Gastroesophageal sphincter (tissue), 4 donors: ENCODE measurements around the gene SLC25A13. TPM values are rescaled to one million over a fixed set of nuclear protein-coding genes. Genes with fewer than 3 reads are reported as not detected.

Source experiments
- ATAC-seq: fragments of 150-250 bp; one replicate; pipeline ENCODE4 v1.9.1; 2016; ENCODE audit warnings: mild to moderate bottlenecking, moderate library complexity
- H3K27ac ChIP-seq, 4 donors: fragments of 200-600 bp; sonication (generic) in 3 of 4; 1 replicate in 3 of 4; 2 replicates in 1 of 4; pipeline ENCODE4 v1.5.1; 2016 to 2019
- H3K27me3 ChIP-seq: fragments of 200-600 bp; sonication (generic); one replicate; pipeline ENCODE4 v1.5.1; 2019
- H3K36me3 ChIP-seq, 2 donors: fragments of 200-600 bp; sonication (generic); one replicate each; pipeline ENCODE4 v1.5.1; 2019; ENCODE audit warnings: control low read depth in 1 of 2
- H3K4me1 ChIP-seq, 3 donors: fragments of 200-600 bp; sonication (generic); 1 replicate in 2 of 3; 2 replicates in 1 of 3; pipeline ENCODE4 v1.5.1; 2016 to 2019; ENCODE audit warnings: control low read depth in 2 of 3
- H3K4me3 ChIP-seq, 2 donors: fragments of 200-600 bp; sonication (generic); one replicate each; pipeline ENCODE4 v1.5.1; 2019; ENCODE audit warnings: mild to moderate bottlenecking in 1 of 2, moderate library complexity in 1 of 2
- H3K9me3 ChIP-seq, 3 donors: fragments of 200-600 bp; sonication (generic); one replicate each; pipeline ENCODE4 v1.5.1; 2017 to 2019; ENCODE audit warnings: control low read depth in 2 of 3
- EP300 ChIP-seq: sonication (generic); formaldehyde crosslinking; IDR thresholded peaks from one replicate; pipeline ENCODE4 v1.6.1; 2017; ENCODE audit warnings: antibody characterized with exemption, mild to moderate bottlenecking
- POLR2A ChIP-seq, 2 donors: fragments of 450-650 bp; IDR thresholded peaks; one replicate each; pipeline ENCODE4 v1.6.1; 2017; ENCODE audit warnings: antibody characterized with exemption in 2 of 2, mild to moderate bottlenecking in 2 of 2, moderate library complexity in 1 of 2
- POLR2AphosphoS5 ChIP-seq: sonication (generic); formaldehyde crosslinking; IDR thresholded peaks from one replicate; pipeline ENCODE4 v1.6.1; 2017; ENCODE audit warnings: antibody characterized with exemption
- WGBS, 2 donors: methylation state at CpG; one replicate each; pipeline ENCODE4 v1.1.5; 2018; ENCODE audit warnings: low coverage in 1 of 2; 5-methylcytosine and 5-hydroxymethylcytosine counted together
- total RNA-seq, 4 donors: library from RNA; depleted of rRNA; stranded (reverse); fragments of >200 nt; gene quantifications; one replicate each; pipeline ENCODE4 v1.1.0, GENCODE V29; 2016
- TF ChIP-seq, protein P1 (sequence below), 4 experiments: fragments of 200-600 bp in 2 of 4; fragments of 450-650 bp in 2 of 4; sonication (generic) in 1 of 4; IDR thresholded peaks; one replicate each; pipeline ENCODE4 v1.5.1; 2017 to 2019; ENCODE audit warnings: antibody characterized with exemption in 4 of 4, mild to moderate bottlenecking in 2 of 4, moderate library complexity in 2 of 4

SLC25A13 gene
- total RNA-seq, 4 donors from 2014 or later = 19.0 to 42.0 (median 28.0) TPM

DNA sequence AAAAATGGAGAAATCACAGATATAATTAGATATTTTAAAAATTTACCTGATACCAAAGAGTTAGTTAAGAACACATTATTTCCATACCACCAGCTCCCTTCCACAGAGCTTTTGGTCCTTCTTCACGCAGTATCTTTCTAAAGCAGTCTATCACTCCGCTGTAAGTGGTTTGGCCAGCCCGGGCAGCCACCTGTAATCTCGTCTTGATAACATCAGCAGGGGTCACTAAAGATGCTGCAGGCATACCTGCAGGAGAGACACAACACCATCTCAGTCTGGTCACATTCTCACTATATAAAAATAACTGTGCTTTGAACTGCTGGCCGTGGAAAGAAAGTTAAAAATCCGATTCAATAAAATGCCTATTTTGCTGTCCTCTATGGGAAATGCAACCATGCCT is 200.1 kb downstream of the SLC25A13 start:
- no peak overlapping the region for H3K27ac ChIP-seq
- TF ChIP-seq EP300 = no peak
- TF ChIP-seq, protein P1, sequence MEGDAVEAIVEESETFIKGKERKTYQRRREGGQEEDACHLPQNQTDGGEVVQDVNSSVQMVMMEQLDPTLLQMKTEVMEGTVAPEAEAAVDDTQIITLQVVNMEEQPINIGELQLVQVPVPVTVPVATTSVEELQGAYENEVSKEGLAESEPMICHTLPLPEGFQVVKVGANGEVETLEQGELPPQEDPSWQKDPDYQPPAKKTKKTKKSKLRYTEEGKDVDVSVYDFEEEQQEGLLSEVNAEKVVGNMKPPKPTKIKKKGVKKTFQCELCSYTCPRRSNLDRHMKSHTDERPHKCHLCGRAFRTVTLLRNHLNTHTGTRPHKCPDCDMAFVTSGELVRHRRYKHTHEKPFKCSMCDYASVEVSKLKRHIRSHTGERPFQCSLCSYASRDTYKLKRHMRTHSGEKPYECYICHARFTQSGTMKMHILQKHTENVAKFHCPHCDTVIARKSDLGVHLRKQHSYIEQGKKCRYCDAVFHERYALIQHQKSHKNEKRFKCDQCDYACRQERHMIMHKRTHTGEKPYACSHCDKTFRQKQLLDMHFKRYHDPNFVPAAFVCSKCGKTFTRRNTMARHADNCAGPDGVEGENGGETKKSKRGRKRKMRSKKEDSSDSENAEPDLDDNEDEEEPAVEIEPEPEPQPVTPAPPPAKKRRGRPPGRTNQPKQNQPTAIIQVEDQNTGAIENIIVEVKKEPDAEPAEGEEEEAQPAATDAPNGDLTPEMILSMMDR (IDR thresholded peaks at IDR 0.05) = no peak
- TF ChIP-seq POLR2A (IDR thresholded peaks at IDR 0.05) = no peak
- TF ChIP-seq POLR2AphosphoS5 = no peak
- 84% methylated on average over 6 of the region's 6 CpGs; no CpG with 5 or more reads in 1 of the 2 donors for WGBS, 2 donors

DNA sequence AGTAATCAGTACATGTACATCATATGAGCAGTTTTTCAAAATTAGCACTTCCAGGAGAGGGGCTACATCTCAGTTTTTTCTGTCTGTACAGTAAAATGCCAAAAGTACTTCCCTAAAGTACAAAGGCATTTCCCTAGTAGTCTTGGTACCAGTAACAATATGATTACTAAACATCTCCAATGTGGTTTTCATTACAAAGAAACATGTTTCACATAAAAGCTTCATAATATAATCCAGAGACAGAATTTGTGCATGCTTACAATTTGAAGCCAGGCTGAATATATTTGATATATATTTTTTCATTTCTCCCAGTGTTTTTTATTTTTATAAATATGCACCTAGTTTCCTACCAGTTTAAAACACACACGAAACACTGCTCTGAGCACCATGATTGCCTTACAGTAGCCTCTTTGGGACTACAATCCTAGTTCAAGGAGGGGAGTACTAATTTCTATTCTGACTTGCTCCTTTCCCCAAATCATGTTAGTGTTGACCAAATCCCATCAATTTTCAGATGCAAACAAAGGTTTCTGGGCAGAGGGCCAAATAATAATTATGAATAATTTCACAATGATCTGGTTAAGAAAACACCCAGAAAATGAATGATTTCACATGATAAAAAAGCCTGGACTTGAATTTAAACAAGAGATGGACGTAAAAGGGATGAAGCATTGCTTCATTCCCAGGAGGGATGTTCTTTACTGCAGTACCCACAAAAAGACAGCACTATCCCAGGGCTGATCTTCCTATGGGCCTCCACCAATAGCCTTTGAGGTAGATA is 201.3 kb downstream of the SLC25A13 start:
- no peak overlapping the region for H3K4me3 ChIP-seq
- ATAC-seq = no peak
- 43 to 61% methylated on average over 1 to 2 of the region's 2 CpGs for WGBS, 2 donors
- no peak for TF ChIP-seq POLR2AphosphoS5
- no peak for TF ChIP-seq EP300
- TF ChIP-seq, protein P1 (IDR thresholded peaks at IDR 0.05) = no peak
- TF ChIP-seq POLR2A (IDR thresholded peaks at IDR 0.05) = no peak
- H3K9me3 ChIP-seq = no peaks in the 10 kb centered on the region
- no peaks in the 10 kb centered on the region for H3K4me1 ChIP-seq
- peaks cover 0 to 41% of the 10 kb centered on the region in 2 donors for H3K36me3 ChIP-seq
- H3K27ac ChIP-seq = no peak overlapping the region
- no peaks in the 10 kb centered on the region for H3K27me3 ChIP-seq

More for the DNA sequence above, 200.1 kb downstream of the SLC25A13 start:
- ATAC-seq = no peak
- Histone ChIP-seq H3K4me1 (no peaks in the 10 kb centered on the region), H3K9me3 (no peaks in the 10 kb centered on the region), H3K36me3 (peaks cover 0 to 41% of the 10 kb centered on the region in 2 donors), H3K27me3 (no peaks in the 10 kb centered on the region), H3K4me3 (no peak overlapping the region)

GRCh38 chr7:96118449-96119001 is 203.4 kb downstream of the SLC25A13 start:
- no peaks in the 10 kb centered on the region for H3K9me3 ChIP-seq
- TF ChIP-seq, protein P1 (IDR thresholded peaks at IDR 0.05) = no peak
- H3K4me1 ChIP-seq = no peaks in the 10 kb centered on the region
- no peak overlapping the region for H3K27ac ChIP-seq
- no peak for ATAC-seq
- H3K27me3 ChIP-seq = no peaks in the 10 kb centered on the region
- WGBS, 2 donors = 78 to 81% methylated on average over 5 to 8 of the region's 13 CpGs
- peaks cover 0 to 27% of the 10 kb centered on the region in 2 donors for H3K36me3 ChIP-seq
- no peak overlapping the region for H3K4me3 ChIP-seq

- WGBS, 2 donors = 87 to 89% methylated on average over 5 to 7 of the region's 7 CpGs
- H3K4me1 ChIP-seq = no peaks in the 10 kb centered on the region
- H3K27me3 ChIP-seq = no peaks in the 10 kb centered on the region
- peaks cover 0 to 18% of the 10 kb centered on the region in 2 donors for H3K36me3 ChIP-seq
- ATAC-seq = no peak
- peaks cover 0 to 5% (median 0%) of the 10 kb centered on the region in 3 donors for H3K9me3 ChIP-seq
- no peak overlapping the region for H3K4me3 ChIP-seq
- H3K27ac ChIP-seq = no peak overlapping the region
- no peak for TF ChIP-seq POLR2AphosphoS5
These were observed 205.7 kb downstream of the SLC25A13 start for GRCh38 chr7:96116173-96116572.

DNA sequence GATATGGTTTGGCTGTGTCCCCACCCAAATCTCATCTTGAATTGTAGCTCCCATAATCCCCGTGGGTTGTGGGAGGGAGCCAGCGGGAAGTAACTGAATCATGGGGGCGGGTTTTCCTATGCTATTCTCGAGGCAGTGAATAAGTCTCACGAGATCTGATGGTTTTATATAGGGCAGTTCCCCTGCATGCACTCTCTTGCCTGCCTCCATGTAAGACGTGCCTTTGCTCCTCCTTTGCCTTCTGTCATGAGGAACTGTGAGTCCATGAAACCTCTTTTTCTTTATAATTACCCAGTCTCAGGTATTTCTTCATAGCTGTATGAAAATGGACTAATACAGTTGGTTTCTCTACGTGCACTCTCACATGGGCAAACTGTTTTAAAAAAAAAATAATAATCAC is 207.7 kb downstream of the SLC25A13 start:
- H3K9me3 ChIP-seq = peaks cover 0 to 5% (median 0%) of the 10 kb centered on the region in 3 donors

More for the DNA sequence above, 207.7 kb downstream of the SLC25A13 start:
- ATAC-seq = no peak
- TF ChIP-seq EP300 (no peak), POLR2AphosphoS5 (no peak), POLR2A (IDR thresholded peaks at IDR 0.05) (no peak)
- TF ChIP-seq, protein P1 (IDR thresholded peaks at IDR 0.05) = no peak
- Histone ChIP-seq H3K4me3 (no peak overlapping the region), H3K36me3 (no peaks in the 10 kb centered on the region), H3K4me1 (no peaks in the 10 kb centered on the region), H3K27me3 (no peaks in the 10 kb centered on the region), H3K27ac (no peak overlapping the region)
- WGBS, 2 donors = 81 to 88% methylated on average over 6 of the region's 7 CpGs
